Neural cell (in vitro differentiated cells): ENCODE results near the gene TMEM115. TPM values are rescaled to one million over a fixed set of nuclear protein-coding genes. Genes with fewer than 3 reads are reported as not detected.

Experiments
- H2AFZ ChIP-seq: fragments of 200-600, 300-800 bp; sonication (generic), shearing (Covaris generic); 2 replicates; pipeline ENCODE4 v1.6.0; 2014; ENCODE audit warnings: low read depth, mild to moderate bottlenecking, antibody characterized with exemption, low read length, moderate library complexity
- H3F3A ChIP-seq: fragments of 200-600 bp; shearing (Covaris generic); 2 replicates; pipeline ENCODE4 v1.6.1; 2016; ENCODE audit warnings: mild to moderate bottlenecking, moderate library complexity, mixed read lengths, antibody characterized with exemption, low read length; ENCODE audit not compliant: insufficient read depth, poor library complexity, severe bottlenecking
- H3K27ac ChIP-seq: fragments of 200-600, 300-800 bp; sonication (generic), shearing (Covaris generic); 2 replicates; pipeline ENCODE4 v1.5.1; 2014; ENCODE audit warnings: mild to moderate bottlenecking, low read length, moderate library complexity
- H3K27me3 ChIP-seq: fragments of 300-800, 200-600 bp; sonication (generic), shearing (Covaris generic); 2 replicates; pipeline ENCODE4 v1.6.0; 2014; ENCODE audit warnings: mild to moderate bottlenecking, low read depth, low read length, moderate library complexity; ENCODE audit not compliant: insufficient read depth
- H3K36me3 ChIP-seq: fragments of 300-800, 200-600 bp; sonication (generic), shearing (Covaris generic); 2 replicates; pipeline ENCODE4 v1.5.1; 2014; ENCODE audit warnings: mild to moderate bottlenecking, antibody characterized with exemption, low read length, moderate library complexity; ENCODE audit not compliant: insufficient read depth
- H3K4me2 ChIP-seq: fragments of 300-800, 200-600 bp; sonication (generic), shearing (Covaris generic); 2 replicates; pipeline ENCODE4 v1.6.0; 2014; ENCODE audit warnings: mild to moderate bottlenecking, low read length
- H3K4me3 ChIP-seq: fragments of 300-800, 200-600 bp; sonication (generic), shearing (Covaris generic); 2 replicates; pipeline ENCODE4 v1.5.1; 2014; ENCODE audit warnings: mild to moderate bottlenecking, low read length, moderate library complexity
- H3K79me2 ChIP-seq: fragments of 200-600 bp; shearing (Covaris generic); replicated peaks from 2 replicates; pipeline ENCODE4 v1.6.0; 2014; ENCODE audit warnings: mild to moderate bottlenecking, low read length, moderate library complexity; ENCODE audit not compliant: insufficient read depth
- H3K9ac ChIP-seq: fragments of 300-800, 200-600 bp; sonication (generic), shearing (Covaris generic); 2 replicates; pipeline ENCODE4 v1.6.1; 2016; ENCODE audit warnings: mild to moderate bottlenecking, low read length, mixed read lengths
- H3K9me2 ChIP-seq: fragments of 200-600 bp; shearing (Covaris generic); 2 replicates; pipeline ENCODE4 v1.6.1; 2016; ENCODE audit warnings: mild to moderate bottlenecking, low read length, mixed read lengths; ENCODE audit not compliant: insufficient read depth
- H3K9me3 ChIP-seq: fragments of 200-600, 300-800 bp; sonication (generic), shearing (Covaris generic); 2 replicates; pipeline ENCODE4 v1.6.1; 2016; ENCODE audit warnings: mild to moderate bottlenecking, mixed run types, low read length, moderate library complexity, mixed read lengths
- H4K20me1 ChIP-seq: fragments of 200-600 bp; shearing (Covaris generic); 2 replicates; pipeline ENCODE4 v1.6.1; 2016; ENCODE audit warnings: mild to moderate bottlenecking, mixed run types; ENCODE audit not compliant: insufficient read depth
- EP300 ChIP-seq: fragments of 450-650 bp; conservative IDR thresholded peaks from 2 replicates; pipeline ENCODE4 v1.6.1; 2014; ENCODE audit warnings: antibody characterized with exemption, mild to moderate bottlenecking, moderate library complexity; ENCODE audit not compliant: poor library complexity, severe bottlenecking
- EZH2 ChIP-seq: fragments of 200-600, 300-800 bp; shearing (Covaris generic), sonication (generic); IDR thresholded peaks from 2 replicates; pipeline ENCODE4 v1.6.1; 2014; ENCODE audit warnings: antibody characterized with exemption, low read length, borderline replicate concordance, mild to moderate bottlenecking; ENCODE audit not compliant: insufficient read depth, poor library complexity, severe bottlenecking
- MXI1 ChIP-seq: fragments of 450-650 bp; conservative IDR thresholded peaks from 2 replicates; pipeline ENCODE4 v1.6.1; 2014; ENCODE audit warnings: antibody characterized with exemption, mild to moderate bottlenecking; ENCODE audit not compliant: poor library complexity, severe bottlenecking
- POLR2AphosphoS5 ChIP-seq: IDR thresholded peaks from 2 replicates; pipeline ENCODE4 v1.6.1; 2012
- RAD21 ChIP-seq: fragments of 450-650 bp; conservative IDR thresholded peaks from 2 replicates; pipeline ENCODE4 v1.6.1; 2014; ENCODE audit warnings: antibody characterized with exemption, mild to moderate bottlenecking, moderate library complexity
- SMC3 ChIP-seq: fragments of 450-650 bp; conservative IDR thresholded peaks from 2 replicates; pipeline ENCODE4 v1.6.1; 2014; ENCODE audit warnings: antibody characterized with exemption, mild to moderate bottlenecking, moderate library complexity; ENCODE audit not compliant: poor library complexity
- TAF1 ChIP-seq: IDR thresholded peaks from 2 replicates; pipeline ENCODE4 v1.6.1; 2012; ENCODE audit warnings: low read depth
- polyA plus RNA-seq: library from polyadenylated mRNA; depleted of rRNA; stranded (reverse); fragments of >200 nt; gene quantifications from 2 replicates; pipeline ENCODE4 v1.2.3, GENCODE V29; 2014
- TF ChIP-seq, protein P1 (sequence below): IDR thresholded peaks from 2 replicates; pipeline ENCODE4 v1.6.1; 2012; ENCODE audit warnings: borderline replicate concordance
- TF ChIP-seq, protein P2 (sequence below): fragments of 450-650 bp; IDR thresholded peaks from 2 replicates; pipeline ENCODE4 v1.5.1; 2014; ENCODE audit warnings: antibody characterized with exemption, mild to moderate bottlenecking, moderate library complexity; ENCODE audit not compliant: poor library complexity, severe bottlenecking

The TMEM115 gene
- polyA plus RNA-seq, 1 donor from 2014 or later: 17.8 TPM

DNA sequence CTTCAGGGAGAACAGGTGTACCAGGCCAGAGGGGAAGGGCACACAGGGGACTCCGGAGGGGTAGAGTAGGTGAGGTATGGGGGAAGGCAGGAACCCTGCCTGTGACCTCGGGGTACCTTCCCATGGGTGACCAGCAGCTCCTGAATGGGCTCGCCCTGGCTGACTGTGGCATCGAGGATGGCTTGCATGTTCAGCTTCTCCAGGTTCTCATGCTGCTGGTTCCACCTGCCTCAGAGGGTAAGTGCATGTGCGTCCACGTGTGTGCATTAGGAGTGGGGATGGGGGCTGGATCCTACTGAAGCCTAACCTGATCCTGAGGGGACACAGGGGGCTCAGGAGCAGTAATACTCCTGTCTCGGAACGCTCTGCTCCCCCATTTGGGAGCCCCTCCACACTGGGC, 14.3 kb downstream of the TMEM115 start:
- Histone ChIP-seq H3K9me2 (no peaks in the 10 kb centered on the region), H3K27ac (no peak overlapping the region), H3K4me3 (peak overlapping the region; percentile 54), H3K36me3 (no peaks in the 10 kb centered on the region), H3F3A (no peaks in the 10 kb centered on the region), H3K27me3 (peaks cover 38% of the 10 kb centered on the region), H3K4me2 (no peak overlapping the region), H3K9me3 (no peaks in the 10 kb centered on the region), H3K9ac (peak overlapping the region; percentile 5), H3K79me2 (peaks cover 6% of the 10 kb centered on the region), H2AFZ (no peak overlapping the region), H4K20me1 (no peaks in the 10 kb centered on the region)
- TF ChIP-seq, protein P1, sequence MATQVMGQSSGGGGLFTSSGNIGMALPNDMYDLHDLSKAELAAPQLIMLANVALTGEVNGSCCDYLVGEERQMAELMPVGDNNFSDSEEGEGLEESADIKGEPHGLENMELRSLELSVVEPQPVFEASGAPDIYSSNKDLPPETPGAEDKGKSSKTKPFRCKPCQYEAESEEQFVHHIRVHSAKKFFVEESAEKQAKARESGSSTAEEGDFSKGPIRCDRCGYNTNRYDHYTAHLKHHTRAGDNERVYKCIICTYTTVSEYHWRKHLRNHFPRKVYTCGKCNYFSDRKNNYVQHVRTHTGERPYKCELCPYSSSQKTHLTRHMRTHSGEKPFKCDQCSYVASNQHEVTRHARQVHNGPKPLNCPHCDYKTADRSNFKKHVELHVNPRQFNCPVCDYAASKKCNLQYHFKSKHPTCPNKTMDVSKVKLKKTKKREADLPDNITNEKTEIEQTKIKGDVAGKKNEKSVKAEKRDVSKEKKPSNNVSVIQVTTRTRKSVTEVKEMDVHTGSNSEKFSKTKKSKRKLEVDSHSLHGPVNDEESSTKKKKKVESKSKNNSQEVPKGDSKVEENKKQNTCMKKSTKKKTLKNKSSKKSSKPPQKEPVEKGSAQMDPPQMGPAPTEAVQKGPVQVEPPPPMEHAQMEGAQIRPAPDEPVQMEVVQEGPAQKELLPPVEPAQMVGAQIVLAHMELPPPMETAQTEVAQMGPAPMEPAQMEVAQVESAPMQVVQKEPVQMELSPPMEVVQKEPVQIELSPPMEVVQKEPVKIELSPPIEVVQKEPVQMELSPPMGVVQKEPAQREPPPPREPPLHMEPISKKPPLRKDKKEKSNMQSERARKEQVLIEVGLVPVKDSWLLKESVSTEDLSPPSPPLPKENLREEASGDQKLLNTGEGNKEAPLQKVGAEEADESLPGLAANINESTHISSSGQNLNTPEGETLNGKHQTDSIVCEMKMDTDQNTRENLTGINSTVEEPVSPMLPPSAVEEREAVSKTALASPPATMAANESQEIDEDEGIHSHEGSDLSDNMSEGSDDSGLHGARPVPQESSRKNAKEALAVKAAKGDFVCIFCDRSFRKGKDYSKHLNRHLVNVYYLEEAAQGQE: no peak
- TF ChIP-seq POLR2AphosphoS5 (no peak), TAF1 (no peak), SMC3 (no peak), MXI1 (no peak), EZH2 (no peak), EP300 (no peak), RAD21 (no peak)
- TF ChIP-seq, protein P2, sequence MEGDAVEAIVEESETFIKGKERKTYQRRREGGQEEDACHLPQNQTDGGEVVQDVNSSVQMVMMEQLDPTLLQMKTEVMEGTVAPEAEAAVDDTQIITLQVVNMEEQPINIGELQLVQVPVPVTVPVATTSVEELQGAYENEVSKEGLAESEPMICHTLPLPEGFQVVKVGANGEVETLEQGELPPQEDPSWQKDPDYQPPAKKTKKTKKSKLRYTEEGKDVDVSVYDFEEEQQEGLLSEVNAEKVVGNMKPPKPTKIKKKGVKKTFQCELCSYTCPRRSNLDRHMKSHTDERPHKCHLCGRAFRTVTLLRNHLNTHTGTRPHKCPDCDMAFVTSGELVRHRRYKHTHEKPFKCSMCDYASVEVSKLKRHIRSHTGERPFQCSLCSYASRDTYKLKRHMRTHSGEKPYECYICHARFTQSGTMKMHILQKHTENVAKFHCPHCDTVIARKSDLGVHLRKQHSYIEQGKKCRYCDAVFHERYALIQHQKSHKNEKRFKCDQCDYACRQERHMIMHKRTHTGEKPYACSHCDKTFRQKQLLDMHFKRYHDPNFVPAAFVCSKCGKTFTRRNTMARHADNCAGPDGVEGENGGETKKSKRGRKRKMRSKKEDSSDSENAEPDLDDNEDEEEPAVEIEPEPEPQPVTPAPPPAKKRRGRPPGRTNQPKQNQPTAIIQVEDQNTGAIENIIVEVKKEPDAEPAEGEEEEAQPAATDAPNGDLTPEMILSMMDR: no peak

GRCh38 chr3:50342813-50343633, 16.3 kb downstream of the TMEM115 start:
- Histone ChIP-seq H3K79me2 (no peaks in the 10 kb centered on the region), H3K27me3 (peaks cover 43% of the 10 kb centered on the region), H3K4me3 (no peak overlapping the region), H3K27ac (no peak overlapping the region), H3K9ac (no peak overlapping the region), H3K9me3 (no peaks in the 10 kb centered on the region), H3K36me3 (no peaks in the 10 kb centered on the region), H4K20me1 (no peaks in the 10 kb centered on the region), H2AFZ (no peak overlapping the region), H3K9me2 (no peaks in the 10 kb centered on the region), H3F3A (no peaks in the 10 kb centered on the region), H3K4me2 (no peak overlapping the region)
- TF ChIP-seq, protein P2: no peak
- TF ChIP-seq EP300 (no peak), TAF1 (no peak), POLR2AphosphoS5 (no peak), MXI1 (no peak), EZH2 (no peak), SMC3 (no peak), RAD21 (no peak)
- TF ChIP-seq, protein P1: no peak
